Endothelial cell of umbilical vein (primary cell): ENCODE data around the gene RIC1. TPM values are rescaled to one million over a fixed set of nuclear protein-coding genes. Genes with fewer than 3 reads are reported as not detected.

Source experiments
- BruUV-seq: library from RNA; stranded (reverse); fragments of 400-500 nt; replicated peaks from 2 replicates; lab custom pipeline; 2021; lab: Mats Ljungman, UMichigan
- CTCF ChIA-PET: fragments of 300-600, 350-600 bp; sonication (Branson Sonifier 250); formaldehyde crosslinking; loops from one replicate; lab custom pipeline; 2021; ENCODE audit warnings: antibody characterized with exemption, inconsistent platforms; lab: Charles Lee
- POLR2A ChIA-PET: fragments of 300-600, 350-600 bp; sonication (Branson Sonifier 250); formaldehyde crosslinking; loops from one replicate; lab custom pipeline; 2021; ENCODE audit warnings: antibody characterized with exemption, inconsistent platforms; lab: Charles Lee
- DNase-seq: peaks from one replicate; pipeline ENCODE4 v3.0.0-alpha.2; 2011; ENCODE audit warnings: low read depth, low spot score
- FAIRE-seq: peaks from 2 replicates; lab custom pipeline; 2011; peaks lifted over from hg19 to GRCh38; lab: Jason Lieb, UNC
- H2AFZ ChIP-seq: 2 replicates; pipeline ENCODE4 v1.6.0; 2012; ENCODE audit warnings: low read depth, low read length, control low read depth, inconsistent platforms
- H3K27ac ChIP-seq: 2 replicates; pipeline ENCODE4 v1.5.1; 2011; ENCODE audit warnings: low read depth, mild to moderate bottlenecking, control low read depth, low read length, moderate library complexity; ENCODE audit not compliant: insufficient read depth
- H3K27me3 ChIP-seq, 2 experiments: 2 replicates each; pipeline versions ENCODE4 v1.6.0 to v1.6.1; 2011; ENCODE audit warnings: low read length in 2 of 2, mixed read lengths in 1 of 2; ENCODE audit not compliant: control insufficient read depth in 2 of 2, insufficient read depth in 2 of 2
- H3K36me3 ChIP-seq, 2 experiments: 2 replicates in 1 of 2; 3 replicates in 1 of 2; pipeline ENCODE4 v1.5.1; 2011; ENCODE audit warnings: low read length in 2 of 2, mild to moderate bottlenecking in 1 of 2, moderate library complexity in 1 of 2; ENCODE audit not compliant: control insufficient read depth in 2 of 2, insufficient read depth in 2 of 2; ENCODE audit errors: extremely low read depth in 1 of 2
- H3K4me1 ChIP-seq: 3 replicates; pipeline ENCODE4 v1.5.1; 2011; ENCODE audit warnings: mild to moderate bottlenecking, low read length; ENCODE audit not compliant: control insufficient read depth, insufficient read depth; ENCODE audit errors: extremely low read depth
- H3K4me2 ChIP-seq: 2 replicates; pipeline ENCODE4 v1.6.1; 2011; ENCODE audit warnings: low read length, control low read depth, mixed read lengths; ENCODE audit not compliant: insufficient read depth
- H3K4me3 ChIP-seq, 3 experiments: fragments of 200-600 bp in 1 of 3; sonication (generic), shearing (Covaris generic) in 1 of 3; replicated peaks in 1 of 3; 2 replicates each; pipeline ENCODE4 v1.5.1; 2011 to 2016; ENCODE audit warnings: control low read depth in 3 of 3, low read length in 3 of 3, mild to moderate bottlenecking in 2 of 3, inconsistent platforms in 1 of 3, low read depth in 1 of 3, moderate library complexity in 1 of 3; ENCODE audit not compliant: insufficient read depth in 1 of 3
- H3K79me2 ChIP-seq: 2 replicates; pipeline ENCODE4 v1.6.0; 2012; ENCODE audit warnings: low read length, inconsistent platforms; ENCODE audit not compliant: control insufficient read depth, insufficient read depth
- H3K9ac ChIP-seq: replicated peaks from 2 replicates; pipeline ENCODE3; 2011; ENCODE audit warnings: low read length, control low read depth; ENCODE audit not compliant: insufficient read depth; ENCODE audit errors: extremely low read depth
- H3K9me1 ChIP-seq: replicated peaks from 3 replicates; pipeline ENCODE4 v1.6.0; 2011; ENCODE audit warnings: mild to moderate bottlenecking, low read length; ENCODE audit not compliant: control insufficient read depth, insufficient read depth; ENCODE audit errors: extremely low read depth
- H3K9me3 ChIP-seq: replicated peaks from 2 replicates; pipeline ENCODE4 v1.5.1; 2012; ENCODE audit warnings: low read length, inconsistent platforms; ENCODE audit not compliant: control insufficient read depth, insufficient read depth
- H4K20me1 ChIP-seq: replicated peaks from 2 replicates; pipeline ENCODE3; 2011; ENCODE audit warnings: mild to moderate bottlenecking, low read length; ENCODE audit not compliant: control insufficient read depth, insufficient read depth; ENCODE audit errors: extremely low read depth
- EZH2 ChIP-seq: IDR thresholded peaks from 2 replicates; pipeline ENCODE4 v1.6.1; 2012; ENCODE audit warnings: borderline replicate concordance, low read depth, mild to moderate bottlenecking, moderate library complexity, low read length, inconsistent platforms; ENCODE audit not compliant: severe bottlenecking
- FOS ChIP-seq: IDR thresholded peaks from 2 replicates; pipeline ENCODE4 v1.6.1; 2011; ENCODE audit warnings: mild to moderate bottlenecking, low read length, moderate library complexity, borderline replicate concordance; ENCODE audit not compliant: insufficient read depth
- GATA2 ChIP-seq: IDR thresholded peaks from 2 replicates; pipeline ENCODE4 v1.7.0; 2011; ENCODE audit warnings: low read depth, mild to moderate bottlenecking, moderate library complexity, mixed read lengths, low read length; ENCODE audit not compliant: insufficient read length, insufficient read depth
- JUN ChIP-seq: IDR thresholded peaks from 2 replicates; pipeline ENCODE4 v1.6.1; 2011; ENCODE audit warnings: borderline replicate concordance, low read depth; ENCODE audit not compliant: insufficient read length, insufficient read depth
- MYC ChIP-seq: IDR thresholded peaks from one replicate; pipeline ENCODE4 v1.6.1; 2011; ENCODE audit warnings: mild to moderate bottlenecking, low read depth, low read length
- POLR2A ChIP-seq: IDR thresholded peaks from 2 replicates; pipeline ENCODE4 v1.6.1; 2012; ENCODE audit warnings: low read depth, mild to moderate bottlenecking, control low read depth, low read length
- POLR2AphosphoS5 ChIP-seq: IDR thresholded peaks from 2 replicates; pipeline ENCODE4 v1.6.1; 2012; ENCODE audit warnings: low read depth, mild to moderate bottlenecking, control low read depth, low read length, moderate library complexity; ENCODE audit not compliant: insufficient read depth
- dilution Hi-C: fragments of 300-500 bp; cut with MboI; formaldehyde crosslinking; loops from one replicate; pipeline ENCODE4 v1.15.0; 2019; ENCODE audit warnings: low sequenced_read_pairs; ENCODE audit not compliant: extremely low pct_ligation_motif_present
- intact Hi-C: fragments of 100-400 bp; cut with micrococcal nuclease; formaldehyde crosslinking; loops from one replicate; pipeline ENCODE4 v1.10.0; 2022
- polyA plus RNA-seq, 4 experiments: library from polyadenylated mRNA; depleted of rRNA in 3 of 4; stranded (reverse) in 3 of 4; unstranded in 1 of 4; fragments of >200 nt; gene quantifications; 2 replicates each; pipeline versions ENCODE4 v1.2.1 to v1.2.3, GENCODE V29; 2011 to 2012; ENCODE audit warnings: missing spikeins in 1 of 4
- total RNA-seq: library from RNA; stranded (reverse); gene quantifications from 2 replicates; pipeline ENCODE4 v1.2.3, GENCODE V29; 2021
- TF ChIP-seq, protein P1 (sequence below): IDR thresholded peaks from 2 replicates; pipeline ENCODE4 v1.6.1; 2011; ENCODE audit not compliant: insufficient read depth, insufficient read length
- TF ChIP-seq, protein P2 (sequence below), 2 donors: IDR thresholded peaks; 1 replicate in 1 of 2; 2 replicates in 1 of 2; pipeline ENCODE4 v1.5.1; 2011; ENCODE audit warnings: low read length in 2 of 2, mild to moderate bottlenecking in 2 of 2, moderate library complexity in 2 of 2, control low read depth in 1 of 2, inconsistent platforms in 1 of 2, low read depth in 1 of 2; ENCODE audit not compliant: insufficient read depth in 1 of 2; ENCODE audit errors: extremely low read depth in 1 of 2

RIC1 gene
- total and polyA plus RNA-seq, 2 donors (not counting 3 experiments of a cell fraction or from before 2014, with no cell fraction given), result 14.0 to 23.5 TPM

DNA sequence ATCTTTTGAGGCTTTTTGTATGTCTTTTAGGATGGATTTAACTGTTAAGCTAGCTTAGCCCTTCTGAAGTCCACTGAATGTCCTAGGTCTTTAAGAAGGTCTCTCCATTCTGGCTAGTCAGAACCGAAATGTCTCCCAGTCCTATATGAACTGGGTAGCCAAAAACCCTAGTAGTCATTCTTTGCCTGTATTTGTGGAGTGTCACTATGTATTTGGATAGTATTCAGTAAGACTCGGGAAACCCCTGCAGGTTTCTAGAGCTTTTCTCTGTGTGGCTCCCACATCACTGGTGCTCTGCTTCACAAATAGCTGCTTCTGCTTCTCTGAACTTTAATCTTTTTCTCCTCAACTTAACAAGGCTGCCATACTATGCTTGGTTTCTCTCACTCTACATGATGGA is 68.0 kb downstream of the RIC1 start:
- dilution Hi-C loops (no loop called here), intact Hi-C loops (loop anchor here (5.0 kb wide), 1 partner anchor 65 kb away; no protein-coding TSS in a partner anchor)
- ChIA-PET POLR2A (no interaction called here), CTCF (no interaction called here)
- TF ChIP-seq, protein P1, sequence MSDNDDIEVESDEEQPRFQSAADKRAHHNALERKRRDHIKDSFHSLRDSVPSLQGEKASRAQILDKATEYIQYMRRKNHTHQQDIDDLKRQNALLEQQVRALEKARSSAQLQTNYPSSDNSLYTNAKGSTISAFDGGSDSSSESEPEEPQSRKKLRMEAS, result no peak
- TF ChIP-seq FOS, result no peak
- TF ChIP-seq MYC, result no peak
- TF ChIP-seq GATA2, result no peak
- no peaks in the 10 kb centered on the region for H3K79me2 ChIP-seq
- H3K36me3 ChIP-seq, result no peaks in the 10 kb centered on the region
- no peak overlapping the region for H3K4me2 ChIP-seq
- no peak overlapping the region for H3K27ac ChIP-seq
- no peak for FAIRE-seq
- no peaks in the 10 kb centered on the region for H3K9me3 ChIP-seq
- H2AFZ ChIP-seq, result no peak overlapping the region
- no peak for DNase-seq
- no peaks in the 10 kb centered on the region for H3K27me3 ChIP-seq
- H3K9me1 ChIP-seq, result no peaks in the 10 kb centered on the region
- H4K20me1 ChIP-seq, result no peaks in the 10 kb centered on the region
- no peaks in the 10 kb centered on the region for H3K4me1 ChIP-seq
- no TSS peak for BruUV-seq
- no peak overlapping the region for H3K4me3 ChIP-seq
- H3K9ac ChIP-seq, result no peak overlapping the region

DNA sequence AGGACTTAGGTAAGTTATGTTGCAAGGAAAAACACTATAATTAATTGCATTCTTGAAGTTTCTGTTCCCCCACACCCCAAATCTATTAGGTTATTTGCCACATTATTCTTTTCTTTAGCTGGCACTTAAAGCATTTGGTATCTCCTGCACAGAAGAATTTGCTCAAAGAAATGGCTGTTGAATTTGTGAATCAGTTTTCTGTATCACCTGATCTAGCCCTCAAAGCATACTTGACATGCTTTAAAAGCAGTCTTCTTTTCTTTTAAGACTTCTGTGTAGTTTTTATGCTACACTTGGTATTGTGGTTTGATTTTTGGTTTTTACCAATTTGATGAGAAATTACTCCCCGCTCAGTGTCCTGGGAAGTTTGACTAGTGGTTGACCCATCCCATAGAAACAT is 69.1 kb downstream of the RIC1 start:
- TF ChIP-seq EZH2 (no peak), POLR2A (no peak), JUN (no peak), GATA2 (no peak), POLR2AphosphoS5 (no peak), FOS (no peak), MYC (no peak)
- TF ChIP-seq, protein P1, result no peak
- TF ChIP-seq, protein P2, sequence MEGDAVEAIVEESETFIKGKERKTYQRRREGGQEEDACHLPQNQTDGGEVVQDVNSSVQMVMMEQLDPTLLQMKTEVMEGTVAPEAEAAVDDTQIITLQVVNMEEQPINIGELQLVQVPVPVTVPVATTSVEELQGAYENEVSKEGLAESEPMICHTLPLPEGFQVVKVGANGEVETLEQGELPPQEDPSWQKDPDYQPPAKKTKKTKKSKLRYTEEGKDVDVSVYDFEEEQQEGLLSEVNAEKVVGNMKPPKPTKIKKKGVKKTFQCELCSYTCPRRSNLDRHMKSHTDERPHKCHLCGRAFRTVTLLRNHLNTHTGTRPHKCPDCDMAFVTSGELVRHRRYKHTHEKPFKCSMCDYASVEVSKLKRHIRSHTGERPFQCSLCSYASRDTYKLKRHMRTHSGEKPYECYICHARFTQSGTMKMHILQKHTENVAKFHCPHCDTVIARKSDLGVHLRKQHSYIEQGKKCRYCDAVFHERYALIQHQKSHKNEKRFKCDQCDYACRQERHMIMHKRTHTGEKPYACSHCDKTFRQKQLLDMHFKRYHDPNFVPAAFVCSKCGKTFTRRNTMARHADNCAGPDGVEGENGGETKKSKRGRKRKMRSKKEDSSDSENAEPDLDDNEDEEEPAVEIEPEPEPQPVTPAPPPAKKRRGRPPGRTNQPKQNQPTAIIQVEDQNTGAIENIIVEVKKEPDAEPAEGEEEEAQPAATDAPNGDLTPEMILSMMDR (IDR thresholded peaks at IDR 0.05; ENCODE audit: extremely low read depth in 1 of 2, insufficient read depth in 1 of 2, low read depth in 1 of 2, low read length in 2 of 2), result no peak
- ChIA-PET CTCF (no interaction called here), POLR2A (no interaction called here)
- Histone ChIP-seq H3K9ac (no peak overlapping the region), H3K36me3 (no peaks in the 10 kb centered on the region), H3K4me2 (no peak overlapping the region), H2AFZ (no peak overlapping the region), H3K9me3 (no peaks in the 10 kb centered on the region), H3K27me3 (no peaks in the 10 kb centered on the region), H3K4me3 (no peak overlapping the region), H3K79me2 (no peaks in the 10 kb centered on the region), H3K4me1 (no peaks in the 10 kb centered on the region), H4K20me1 (no peaks in the 10 kb centered on the region), H3K27ac (no peak overlapping the region), H3K9me1 (no peaks in the 10 kb centered on the region)
- DNase-seq (no peak), FAIRE-seq (no peak)
- no TSS peak for BruUV-seq
- dilution Hi-C loops, result no loop called here
- intact Hi-C loops, result loop anchor here (5.0 kb wide), 1 partner anchor 66 kb away; no protein-coding TSS in a partner anchor
